MCF 10A (cell line): Measurements from ENCODE around the gene TMEM232. TPM values are rescaled to one million over a fixed set of nuclear protein-coding genes. Genes with fewer than 3 reads are reported as not detected.

Experiments used
- BruUV-seq: library from RNA; stranded (reverse); fragments of 400-500 nt; replicated peaks from 2 replicates; lab custom pipeline; 2021; lab: Mats Ljungman, UMichigan
- CTCF ChIA-PET: fragments of 300-600 bp; sonication (Branson Sonifier 250); formaldehyde crosslinking; extraction: SDS; loops from one replicate; lab custom pipeline; 2021; ENCODE audit warnings: antibody characterized with exemption, inconsistent platforms; lab: Yijun Ruan, JAX
- POLR2A ChIA-PET: fragments of 300-600, 350-650 bp; sonication (Branson Sonifier 250); formaldehyde crosslinking; extraction: SDS; loops from one replicate; lab custom pipeline; 2020; ENCODE audit warnings: antibody characterized with exemption, inconsistent platforms; lab: Yijun Ruan, JAX
- DNase-seq: peaks from one replicate; pipeline ENCODE4 v3.0.0-alpha.2; 2018; ENCODE audit not compliant: unreplicated experiment
- H3K27ac Mint-ChIP-seq: one replicate; pipeline ENCODE4 v1.8.0; 2022; ENCODE audit warnings: mild to moderate bottlenecking, low read depth, mixed read lengths; ENCODE audit not compliant: unreplicated experiment
- H3K27me3 Mint-ChIP-seq: one replicate; pipeline ENCODE4 v1.8.0; 2022; ENCODE audit warnings: mixed read lengths; ENCODE audit not compliant: insufficient read depth, unreplicated experiment
- H3K36me3 Mint-ChIP-seq: one replicate; pipeline ENCODE4 v1.8.0; 2022; ENCODE audit warnings: mild to moderate bottlenecking, moderate library complexity, mixed read lengths; ENCODE audit not compliant: insufficient read depth, unreplicated experiment
- H3K4me1 Mint-ChIP-seq: one replicate; pipeline ENCODE4 v1.8.0; 2022; ENCODE audit warnings: mixed read lengths; ENCODE audit not compliant: insufficient read depth, unreplicated experiment
- H3K4me3 Mint-ChIP-seq: one replicate; pipeline ENCODE4 v1.8.0; 2022; ENCODE audit warnings: mild to moderate bottlenecking, moderate library complexity, mixed read lengths; ENCODE audit not compliant: unreplicated experiment
- H3K9me3 Mint-ChIP-seq: one replicate; pipeline ENCODE4 v1.8.0; 2022; ENCODE audit warnings: mixed read lengths; ENCODE audit not compliant: unreplicated experiment
- CTCF ChIP-seq: fragments of 200-600 bp; IDR thresholded peaks from one replicate; pipeline ENCODE4 v1.8.0; 2022; ENCODE audit warnings: antibody characterized with exemption, mild to moderate bottlenecking; ENCODE audit not compliant: unreplicated experiment
- intact Hi-C: fragments of 100-400 bp; cut with micrococcal nuclease; formaldehyde crosslinking; loops from 2 replicates; pipeline ENCODE4 v1.14.1; 2022
- total RNA-seq: library from RNA; stranded (reverse); gene quantifications from 2 replicates; pipeline ENCODE4 v1.2.3, GENCODE V29; 2022

The TMEM232 gene
- total RNA-seq, 1 experiment from 2014 or later = 2.8 TPM

GRCh38 chr5:110441035-110441434 is 285.4 kb downstream of the TMEM232 start:
- peak; percentile 44 for TF ChIP-seq CTCF
- no peak overlapping the region for H3K4me3 Mint-ChIP-seq
- peaks cover 8% of the 10 kb centered on the region for H3K9me3 Mint-ChIP-seq
- peak; percentile 49 for DNase-seq
- CTCF ChIA-PET = interaction anchor here (1.0 to 3.1 kb wide), 3 partner anchors 9 to 185 kb away, joined by 3 to 16 read pairs (median 5); no protein-coding TSS in a partner anchor
- POLR2A ChIA-PET = no interaction called here
- no peaks in the 10 kb centered on the region for H3K36me3 Mint-ChIP-seq
- intact Hi-C loops = loop anchor here (1.0 to 10.0 kb wide), 3 partner anchors 149 to 274 kb away; no protein-coding TSS in a partner anchor
- H3K4me1 Mint-ChIP-seq = no peaks in the 10 kb centered on the region
- H3K27me3 Mint-ChIP-seq = peaks cover 14% of the 10 kb centered on the region
- H3K27ac Mint-ChIP-seq = no peak overlapping the region
- no TSS peak for BruUV-seq

GRCh38 chr5:110440058-110440457 is 286.4 kb downstream of the TMEM232 start:
- no peak for TF ChIP-seq CTCF
- no peak for DNase-seq
- no TSS peak for BruUV-seq
- Mint-ChIP-seq H3K27ac (no peak overlapping the region), H3K36me3 (no peaks in the 10 kb centered on the region), H3K27me3 (peaks cover 8% of the 10 kb centered on the region), H3K4me3 (no peak overlapping the region), H3K4me1 (no peaks in the 10 kb centered on the region), H3K9me3 (peaks cover 8% of the 10 kb centered on the region)
- CTCF ChIA-PET = interaction anchor here (1.0 to 3.1 kb wide), 2 partner anchors 150 to 186 kb away, joined by 3 to 16 read pairs; no protein-coding TSS in a partner anchor
- POLR2A ChIA-PET = no interaction called here
- intact Hi-C loops = loop anchor here (10.0 kb wide), 1 partner anchor 275 kb away; no protein-coding TSS in a partner anchor

DNA sequence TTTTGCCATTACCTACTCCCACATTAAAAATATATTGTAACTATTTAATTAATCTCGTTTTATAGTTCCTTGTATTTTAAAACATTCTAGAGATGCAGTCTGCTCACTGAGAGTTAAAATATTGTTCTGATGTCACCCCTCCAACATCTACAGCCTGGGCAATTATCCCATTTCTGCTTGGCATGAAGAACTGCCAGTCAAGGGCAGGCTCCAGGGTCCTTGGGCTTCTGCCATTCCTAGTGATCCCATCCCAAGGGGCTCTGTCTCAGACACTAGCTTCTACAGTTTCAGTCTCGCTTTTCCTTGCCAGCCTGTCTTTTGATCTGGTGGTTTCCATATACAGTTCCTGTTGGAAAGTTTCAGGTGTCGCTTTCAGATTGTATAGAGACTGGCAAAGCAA is 287.2 kb downstream of the TMEM232 start:
- DNase-seq = no peak
- peaks cover 8% of the 10 kb centered on the region for H3K9me3 Mint-ChIP-seq
- TF ChIP-seq CTCF = no peak
- intact Hi-C loops = no loop called here
- peaks cover 3% of the 10 kb centered on the region for H3K27me3 Mint-ChIP-seq
- no peak overlapping the region for H3K4me3 Mint-ChIP-seq
- CTCF ChIA-PET = interaction anchor here (3.1 kb wide), 1 partner anchor 187 kb away, joined by 16 read pairs; no protein-coding TSS in a partner anchor
- POLR2A ChIA-PET = no interaction called here
- H3K27ac Mint-ChIP-seq = no peak overlapping the region
- H3K4me1 Mint-ChIP-seq = no peaks in the 10 kb centered on the region
- no TSS peak for BruUV-seq
- H3K36me3 Mint-ChIP-seq = no peaks in the 10 kb centered on the region

DNA sequence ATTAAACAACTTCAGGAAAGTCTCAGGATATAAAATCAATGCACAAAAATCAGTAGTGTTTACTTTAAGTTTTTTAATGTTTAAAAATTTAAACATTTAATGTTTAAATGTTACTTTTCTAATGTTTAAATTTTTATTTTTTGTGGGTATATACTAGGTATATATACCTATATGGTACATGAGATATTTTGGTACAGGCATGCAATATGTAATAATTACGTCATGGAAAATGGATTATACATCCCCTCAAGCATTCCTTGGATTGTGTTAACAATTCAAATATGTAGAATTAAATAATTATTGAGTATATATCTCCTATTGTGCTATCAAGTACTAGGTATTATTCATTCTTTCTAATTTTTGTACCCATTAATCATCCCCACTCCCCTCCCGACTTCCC is 291.3 kb downstream of the TMEM232 start:
- Mint-ChIP-seq H3K4me3 (no peak overlapping the region), H3K36me3 (no peaks in the 10 kb centered on the region), H3K27me3 (peaks cover 20% of the 10 kb centered on the region), H3K27ac (no peak overlapping the region), H3K4me1 (no peaks in the 10 kb centered on the region), H3K9me3 (peaks cover 16% of the 10 kb centered on the region)
- TF ChIP-seq CTCF = no peak
- CTCF ChIA-PET = no interaction called here
- intact Hi-C loops = no loop called here
- BruUV-seq = no TSS peak
- POLR2A ChIA-PET = no interaction called here
- DNase-seq = no peak
